CD14-positive monocyte (primary cell): ENCODE measurements around the gene FXYD6. TPM values are rescaled to one million over a fixed set of nuclear protein-coding genes. Genes with fewer than 3 reads are reported as not detected.

Source experiments
- DNase-seq, 3 donors: peaks; one replicate each; pipeline ENCODE4 v3.0.0-alpha.2; 2011 to 2022
- H2AFZ ChIP-seq: 2 replicates; pipeline ENCODE4 v1.6.0; 2012; ENCODE audit warnings: mild to moderate bottlenecking, low read depth, low read length, inconsistent platforms; ENCODE audit not compliant: insufficient read depth, poor library complexity, severe bottlenecking
- H3K27ac ChIP-seq, 2 donors: 1 replicate in 1 of 2; 2 replicates in 1 of 2; pipeline ENCODE4 v1.5.1; 2012 to 2013; ENCODE audit warnings: low read length in 2 of 2, control low read depth in 1 of 2, inconsistent platforms in 1 of 2, low read depth in 1 of 2, mild to moderate bottlenecking in 1 of 2
- H3K27me3 ChIP-seq, 2 donors: one replicate each; pipeline versions ENCODE4 v1.6.0 to v1.6.1; 2011 to 2013; ENCODE audit warnings: low read length in 2 of 2; ENCODE audit not compliant: control insufficient read depth in 2 of 2, insufficient read depth in 2 of 2
- H3K36me3 ChIP-seq, 2 donors: replicated peaks in 1 of 2; 1 replicate in 1 of 2; 2 replicates in 1 of 2; pipeline versions ENCODE4 v1.5.1 to v1.6.1; 2012 to 2013; ENCODE audit warnings: low read length in 2 of 2, control low read depth in 1 of 2, inconsistent platforms in 1 of 2, mild to moderate bottlenecking in 1 of 2; ENCODE audit not compliant: insufficient read depth in 2 of 2, control insufficient read depth in 1 of 2
- H3K4me1 ChIP-seq, 2 donors: 1 replicate in 1 of 2; 2 replicates in 1 of 2; pipeline versions ENCODE4 v1.5.1 to v1.6.1; 2012 to 2013; ENCODE audit warnings: low read length in 2 of 2, control low read depth in 1 of 2, inconsistent platforms in 1 of 2, mild to moderate bottlenecking in 1 of 2, moderate library complexity in 1 of 2; ENCODE audit not compliant: insufficient read depth in 2 of 2, control insufficient read depth in 1 of 2
- H3K4me2 ChIP-seq: replicated peaks from 2 replicates; pipeline ENCODE3; 2012; ENCODE audit warnings: low read length, moderate library complexity, mild to moderate bottlenecking; ENCODE audit not compliant: poor library complexity, severe bottlenecking; ENCODE audit errors: extremely low read depth
- H3K4me3 ChIP-seq, 3 experiments: fragments of 200-600 bp in 1 of 3; sonication (generic) in 1 of 3; replicated peaks in 1 of 3; 1 replicate in 2 of 3; 2 replicates in 1 of 3; pipeline ENCODE4 v1.5.1; 2011 to 2013; ENCODE audit warnings: low read length in 3 of 3, mild to moderate bottlenecking in 3 of 3, control low read depth in 2 of 3, low read depth in 2 of 3, inconsistent platforms in 1 of 3, moderate library complexity in 1 of 3
- H3K79me2 ChIP-seq: 2 replicates; pipeline ENCODE4 v1.6.0; 2012; ENCODE audit warnings: mild to moderate bottlenecking, control low read depth, inconsistent platforms, low read length, moderate library complexity; ENCODE audit not compliant: insufficient read depth
- H3K9ac ChIP-seq: 2 replicates; pipeline ENCODE4 v1.6.0; 2017; ENCODE audit warnings: low read length, mild to moderate bottlenecking; ENCODE audit not compliant: insufficient read depth, poor library complexity, severe bottlenecking
- H3K9me3 ChIP-seq, 2 donors: replicated peaks in 1 of 2; 1 replicate in 1 of 2; 2 replicates in 1 of 2; pipeline versions ENCODE4 v1.5.1 to v1.6.1; 2012 to 2013; ENCODE audit warnings: low read length in 2 of 2, control low read depth in 1 of 2; ENCODE audit not compliant: control insufficient read depth in 1 of 2, insufficient read depth in 1 of 2
- H4K20me1 ChIP-seq: 2 replicates; pipeline ENCODE4 v1.6.0; 2012; ENCODE audit warnings: mild to moderate bottlenecking, low read length, control low read depth, moderate library complexity; ENCODE audit not compliant: insufficient read depth
- H3K27ac Mint-ChIP-seq, 7 donors: one replicate each; pipeline ENCODE4 v1.8.0; 2020; ENCODE audit warnings: mild to moderate bottlenecking in 7 of 7, mixed read lengths in 7 of 7, moderate library complexity in 6 of 7, inconsistent platforms in 2 of 7
- H3K27me3 Mint-ChIP-seq, 3 donors: one replicate each; pipeline ENCODE4 v1.8.0; 2021 to 2022; ENCODE audit warnings: low read depth in 3 of 3, mild to moderate bottlenecking in 3 of 3, mixed read lengths in 3 of 3, moderate library complexity in 3 of 3, inconsistent platforms in 1 of 3
- H3K36me3 Mint-ChIP-seq, 2 donors: one replicate each; pipeline ENCODE4 v1.8.0; 2020; ENCODE audit warnings: mixed read lengths in 2 of 2, inconsistent platforms in 1 of 2, mild to moderate bottlenecking in 1 of 2
- H3K4me1 Mint-ChIP-seq: one replicate; pipeline ENCODE4 v1.8.0; 2020; ENCODE audit warnings: mild to moderate bottlenecking, mixed read lengths
- H3K4me3 Mint-ChIP-seq, 2 donors: one replicate each; pipeline ENCODE4 v1.8.0; 2020; ENCODE audit warnings: mild to moderate bottlenecking in 2 of 2, mixed read lengths in 2 of 2, moderate library complexity in 1 of 2
- H3K9me3 Mint-ChIP-seq, 7 donors: one replicate each; pipeline ENCODE4 v1.8.0; 2020 to 2022; ENCODE audit warnings: mixed read lengths in 7 of 7, mild to moderate bottlenecking in 6 of 7, moderate library complexity in 6 of 7, inconsistent platforms in 2 of 7
- CTCF ChIP-seq: fragments of 200-600 bp; IDR thresholded peaks from one replicate; pipeline ENCODE4 v1.8.0; 2022; ENCODE audit warnings: antibody characterized with exemption, mild to moderate bottlenecking
- WGBS: methylation state at CpG from one replicate; pipeline ENCODE4 v1.1.5; 2013; ENCODE audit warnings: missing lambda C conversion rate; ENCODE audit not compliant: insufficient coverage; 5-methylcytosine and 5-hydroxymethylcytosine counted together
- intact Hi-C, 2 donors: fragments of 100-400 bp; cut with micrococcal nuclease; formaldehyde crosslinking; loops; one replicate each; pipeline versions ENCODE4 v1.15.0 to v1.15.1; 2023
- polyA plus RNA-seq, 3 donors: library from polyadenylated mRNA; depleted of rRNA in 1 of 3; unstranded in 2 of 3; stranded (reverse) in 1 of 3; fragments of 300-500 nt in 2 of 3; fragments of >200 nt in 1 of 3; fragmentation: Illumina TruSeq in 2 of 3; gene quantifications; 1 replicate in 2 of 3; 2 replicates in 1 of 3; pipeline ENCODE4 v1.2.3, GENCODE V29; 2012 to 2021

The FXYD6 gene
- polyA plus RNA-seq, 3 donors = 36.4 to 52.1 (median 44.1) TPM

- Histone ChIP-seq H2AFZ (no peak overlapping the region), H3K4me2 (no peak overlapping the region), H3K9me3 (no peaks in the 10 kb centered on the region), H3K36me3 (no peaks in the 10 kb centered on the region), H3K4me3 (no peak overlapping the region), H3K27ac (no peak overlapping the region), H4K20me1 (no peaks in the 10 kb centered on the region), H3K9ac (no peak overlapping the region), H3K27me3 (no peaks in the 10 kb centered on the region), H3K4me1 (peaks cover 15 to 20% of the 10 kb centered on the region in 2 donors), H3K79me2 (no peaks in the 10 kb centered on the region)
- peaks cover 2 to 3% (median 2%) of the 10 kb centered on the region in 3 donors for H3K27me3 Mint-ChIP-seq
- no peak for DNase-seq
- H3K4me3 Mint-ChIP-seq = no peak overlapping the region
- no peak overlapping the region for H3K27ac Mint-ChIP-seq
- H3K9me3 Mint-ChIP-seq = peaks cover 0 to 1% (median 0%) of the 10 kb centered on the region in 7 donors
- intact Hi-C loops = loop anchor here (2.0 to 10.0 kb wide), 3 partner anchors 47 to 79 kb away; partner anchors contain the start of gene FXYD2 (in 1 of the 2)
- peaks cover 21% of the 10 kb centered on the region for H3K4me1 Mint-ChIP-seq
- no peaks in the 10 kb centered on the region for H3K36me3 Mint-ChIP-seq
- no peak for TF ChIP-seq CTCF
- 94% methylated on average over 5 of the region's 9 CpGs for WGBS
Observed at GRCh38 chr11:117901601-117902000, 25.1 kb upstream of the FXYD6 start.

GRCh38 chr11:117900720-117901440, 24.4 kb upstream of the FXYD6 start:
- peak overlapping the region in 5 of 7 donors; percentile 32 to 82 (median 54) for H3K27ac Mint-ChIP-seq

More at GRCh38 chr11:117900720-117901440, 24.4 kb upstream of the FXYD6 start:
- no peaks in the 10 kb centered on the region for H3K9me3 ChIP-seq
- no peaks in the 10 kb centered on the region for H3K27me3 ChIP-seq
- over 99% methylated on average over 10 of the region's 11 CpGs for WGBS
- no peak overlapping the region for H2AFZ ChIP-seq
- peaks cover 15 to 20% of the 10 kb centered on the region in 2 donors for H3K4me1 ChIP-seq
- intact Hi-C loops = loop anchor here (2.0 to 10.0 kb wide), 3 partner anchors 46 to 79 kb away; partner anchors contain the start of gene FXYD2 (in 1 of the 2)
- Mint-ChIP-seq H3K9me3 (peaks cover 0 to 1% (median 0%) of the 10 kb centered on the region in 7 donors), H3K27me3 (peaks cover 2 to 3% (median 2%) of the 10 kb centered on the region in 3 donors), H3K4me1 (peaks cover 21% of the 10 kb centered on the region), H3K36me3 (no peaks in the 10 kb centered on the region), H3K4me3 (no peak overlapping the region)
- no peak overlapping the region for H3K4me3 ChIP-seq
- no peak overlapping the region for H3K9ac ChIP-seq
- no peak for TF ChIP-seq CTCF
- H3K4me2 ChIP-seq = no peak overlapping the region
- no peaks in the 10 kb centered on the region for H4K20me1 ChIP-seq
- H3K36me3 ChIP-seq = no peaks in the 10 kb centered on the region
- H3K79me2 ChIP-seq = no peaks in the 10 kb centered on the region
- DNase-seq = no peak
- peak overlapping the region; percentile 43 to 57 for H3K27ac ChIP-seq
